Left ventricle myocardium inferior (tissue), 1 donor: ENCODE data around the gene SLU7. TPM values are rescaled to one million over a fixed set of nuclear protein-coding genes. Genes with fewer than 3 reads are reported as not detected.

ENCODE experiments used
- DNase-seq: peaks from one replicate; pipeline ENCODE4 v3.0.0-alpha.2; 2020
- H3K27ac ChIP-seq: fragments of 200-600 bp; replicated peaks from 2 replicates; pipeline ENCODE4 v1.8.0; 2021
- H3K27me3 ChIP-seq: fragments of 200-600 bp; 2 replicates; pipeline ENCODE4 v1.8.0; 2021; ENCODE audit warnings: low read depth
- H3K36me3 ChIP-seq: fragments of 200-600 bp; 2 replicates; pipeline ENCODE4 v1.8.0; 2021
- H3K4me1 ChIP-seq: fragments of 200-600 bp; 2 replicates; pipeline ENCODE4 v1.8.0; 2021
- H3K4me3 ChIP-seq: fragments of 200-600 bp; 2 replicates; pipeline ENCODE4 v1.8.0; 2021; ENCODE audit warnings: mild to moderate bottlenecking, moderate library complexity
- H3K9me3 ChIP-seq: fragments of 200-600 bp; replicated peaks from 2 replicates; pipeline ENCODE4 v1.8.0; 2021
- CTCF ChIP-seq: fragments of 200-600 bp; IDR thresholded peaks from 2 replicates; pipeline ENCODE4 v1.8.0; 2021; ENCODE audit warnings: antibody characterized with exemption, mild to moderate bottlenecking, borderline replicate concordance
- intact Hi-C: fragments of 100-400 bp; cut with micrococcal nuclease; formaldehyde crosslinking; loops from one replicate; pipeline ENCODE4 v1.11.0; 2022
- total RNA-seq: library from RNA; stranded (reverse); fragmentation: NEBNext Ultra II Directional; extraction: Animal tissue kit (Norgen Biotek cat#: 25700); gene quantifications from one replicate; pipeline ENCODE4 v1.2.1, GENCODE V29; 2021
- donor health status: DM: no; HTN: yes; CAD: no; lungs with severe emphysema.

SLU7 gene
- total RNA-seq, 1 donor from 2014 or later: 56.2 TPM

GRCh38 chr5:160436017-160436416 is 17.1 kb upstream of the SLU7 start:
- DNase-seq: no peak
- TF ChIP-seq CTCF: no peak
- H3K27me3 ChIP-seq: peaks cover 6% of the 10 kb centered on the region
- H3K4me1 ChIP-seq: peaks cover 7% of the 10 kb centered on the region
- intact Hi-C loops: no loop called here
- H3K36me3 ChIP-seq: no peaks in the 10 kb centered on the region
- H3K27ac ChIP-seq: no peak overlapping the region
- H3K4me3 ChIP-seq: no peak overlapping the region
- H3K9me3 ChIP-seq: no peaks in the 10 kb centered on the region

- intact Hi-C loops: no loop called here
- Histone ChIP-seq H3K27me3 (peaks cover 6% of the 10 kb centered on the region), H3K27ac (no peak overlapping the region), H3K9me3 (no peaks in the 10 kb centered on the region), H3K36me3 (no peaks in the 10 kb centered on the region), H3K4me1 (peaks cover 7% of the 10 kb centered on the region), H3K4me3 (no peak overlapping the region)
- TF ChIP-seq CTCF: no peak
- no peak for DNase-seq
These were observed 16.7 kb upstream of the SLU7 start for GRCh38 chr5:160435532-160435931.

GRCh38 chr5:160434022-160434531 is 15.2 kb upstream of the SLU7 start:
- H3K36me3 ChIP-seq: no peaks in the 10 kb centered on the region
- H3K4me3 ChIP-seq: no peak overlapping the region
- peaks cover 6% of the 10 kb centered on the region for H3K27me3 ChIP-seq
- TF ChIP-seq CTCF: no peak
- H3K4me1 ChIP-seq: peaks cover 7% of the 10 kb centered on the region
- no peaks in the 10 kb centered on the region for H3K9me3 ChIP-seq
- intact Hi-C loops: no loop called here
- DNase-seq: no peak
- H3K27ac ChIP-seq: no peak overlapping the region

GRCh38 chr5:160432787-160433186 is 13.9 kb upstream of the SLU7 start:
- Histone ChIP-seq H3K4me3 (no peak overlapping the region), H3K27ac (no peak overlapping the region), H3K27me3 (peaks cover 6% of the 10 kb centered on the region), H3K36me3 (no peaks in the 10 kb centered on the region), H3K4me1 (no peaks in the 10 kb centered on the region), H3K9me3 (no peaks in the 10 kb centered on the region)
- intact Hi-C loops: no loop called here
- no peak for DNase-seq
- no peak for TF ChIP-seq CTCF

- Histone ChIP-seq H3K4me1 (no peaks in the 10 kb centered on the region), H3K9me3 (no peaks in the 10 kb centered on the region), H3K4me3 (no peak overlapping the region), H3K36me3 (no peaks in the 10 kb centered on the region), H3K27me3 (peaks cover 6% of the 10 kb centered on the region), H3K27ac (no peak overlapping the region)
- no peak for TF ChIP-seq CTCF
- intact Hi-C loops: no loop called here
- DNase-seq: no peak
These were observed 13.3 kb upstream of the SLU7 start for GRCh38 chr5:160432196-160432595.
